GM12872 (cell line): ENCODE data around the gene GPHA2.

Experiments
- TF ChIP-seq, protein P1 (sequence below): IDR thresholded peaks from 3 replicates; pipeline ENCODE4 v1.5.1; 2011; ENCODE audit warnings: low read depth, mild to moderate bottlenecking, low read length, moderate library complexity; ENCODE audit not compliant: insufficient read depth

GPHA2 gene

DNA sequence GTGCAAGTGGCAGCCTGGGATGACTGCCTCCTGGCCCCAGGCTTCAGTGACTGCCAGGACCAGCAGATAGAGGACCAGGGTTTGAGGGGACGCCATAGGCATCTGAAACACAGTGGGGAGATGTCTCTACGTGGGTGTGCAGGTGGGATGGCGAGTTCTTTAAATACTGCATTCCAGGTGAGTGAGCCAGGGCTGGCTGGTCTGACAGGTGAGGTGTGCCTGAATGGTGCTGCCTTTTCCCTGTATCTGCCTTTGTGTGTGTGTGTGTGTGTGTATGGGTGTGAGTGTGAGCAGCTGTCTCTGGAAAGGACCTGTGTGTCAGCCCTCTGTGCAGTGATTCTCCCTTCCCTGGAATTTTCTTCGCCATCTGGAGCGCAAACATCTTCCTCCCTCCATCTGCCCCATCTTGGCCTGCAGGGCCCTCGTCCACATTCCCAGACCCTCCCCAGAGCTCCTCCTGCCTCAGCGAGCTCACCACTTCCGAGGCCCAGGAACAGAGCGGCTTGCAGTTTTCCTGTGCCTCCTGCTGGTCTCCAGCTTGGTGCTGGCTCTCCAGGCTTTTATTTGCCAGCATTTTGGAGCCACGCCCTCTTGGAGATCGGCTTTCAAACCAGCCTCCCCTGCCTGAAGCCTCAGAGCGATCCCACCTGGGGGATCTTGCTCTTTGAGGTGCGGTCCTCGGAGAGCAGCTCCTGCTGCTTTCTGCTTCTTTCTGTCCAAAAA lies at the start of gene GPHA2:
TSS of gene GPHA2 (minus strand) at position 535 of the 723 bp plus-strand sequence. CDS start at position 102, 433 bp downstream.
- TF ChIP-seq, protein P1, sequence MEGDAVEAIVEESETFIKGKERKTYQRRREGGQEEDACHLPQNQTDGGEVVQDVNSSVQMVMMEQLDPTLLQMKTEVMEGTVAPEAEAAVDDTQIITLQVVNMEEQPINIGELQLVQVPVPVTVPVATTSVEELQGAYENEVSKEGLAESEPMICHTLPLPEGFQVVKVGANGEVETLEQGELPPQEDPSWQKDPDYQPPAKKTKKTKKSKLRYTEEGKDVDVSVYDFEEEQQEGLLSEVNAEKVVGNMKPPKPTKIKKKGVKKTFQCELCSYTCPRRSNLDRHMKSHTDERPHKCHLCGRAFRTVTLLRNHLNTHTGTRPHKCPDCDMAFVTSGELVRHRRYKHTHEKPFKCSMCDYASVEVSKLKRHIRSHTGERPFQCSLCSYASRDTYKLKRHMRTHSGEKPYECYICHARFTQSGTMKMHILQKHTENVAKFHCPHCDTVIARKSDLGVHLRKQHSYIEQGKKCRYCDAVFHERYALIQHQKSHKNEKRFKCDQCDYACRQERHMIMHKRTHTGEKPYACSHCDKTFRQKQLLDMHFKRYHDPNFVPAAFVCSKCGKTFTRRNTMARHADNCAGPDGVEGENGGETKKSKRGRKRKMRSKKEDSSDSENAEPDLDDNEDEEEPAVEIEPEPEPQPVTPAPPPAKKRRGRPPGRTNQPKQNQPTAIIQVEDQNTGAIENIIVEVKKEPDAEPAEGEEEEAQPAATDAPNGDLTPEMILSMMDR, result no peak

- TF ChIP-seq, protein P1, result no peak
Measured at GRCh38 chr11:64976651-64977050, 41.0 kb upstream of the GPHA2 start.

- TF ChIP-seq, protein P1, result no peak
Measured at GRCh38 chr11:64974124-64974523, 38.4 kb upstream of the GPHA2 start.

GRCh38 chr11:64971421-64972233 lies 35.9 kb upstream of the GPHA2 start, which contains the start of gene MAJIN:
Gene MAJIN (minus strand): TSS chr11:64972108. CDS start chr11:64959405, 12,703 bp downstream.
- TF ChIP-seq, protein P1, result no peak

GRCh38 chr11:64970731-64971151 lies 35.0 kb upstream of the GPHA2 start:
- TF ChIP-seq, protein P1, result no peak

DNA sequence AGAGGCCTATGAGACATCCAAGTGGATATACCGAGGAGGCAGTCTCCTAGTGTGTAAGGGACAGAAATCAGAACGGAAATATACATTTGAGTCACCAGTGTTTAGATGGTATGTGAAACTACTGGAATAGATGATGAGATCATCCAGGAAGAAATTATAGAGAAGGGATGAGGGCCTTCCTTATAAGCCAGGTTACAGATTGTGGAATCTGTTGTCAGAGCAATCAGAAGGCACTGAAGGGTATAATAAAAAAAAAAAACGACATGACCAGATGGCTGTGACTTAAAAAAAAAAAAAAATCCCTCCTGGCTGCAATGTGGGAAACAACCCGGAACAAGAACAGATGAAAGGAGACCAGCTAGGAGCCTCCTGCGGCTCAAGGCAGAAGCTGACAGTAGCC lies 33.5 kb upstream of the GPHA2 start:
- TF ChIP-seq, protein P1, result no peak

GRCh38 chr11:64967375-64967774 lies 31.7 kb upstream of the GPHA2 start:
- TF ChIP-seq, protein P1, result no peak
